Tibial nerve (tissue), 4 donors: ENCODE measurements around the gene PMIS2. TPM values are rescaled to one million over a fixed set of nuclear protein-coding genes. Genes with fewer than 3 reads are reported as not detected.

Source experiments
- DNase-seq, 2 donors: peaks; one replicate each; pipeline ENCODE4 v3.0.0-alpha.2; 2019; ENCODE audit warnings: low spot score in 2 of 2
- H3K27ac ChIP-seq, 4 donors: fragments of 200-600 bp; sonication (generic) in 3 of 4; one replicate each; pipeline ENCODE4 v1.5.1; 2017 to 2019; ENCODE audit warnings: mild to moderate bottlenecking in 1 of 4
- H3K27me3 ChIP-seq, 2 donors: fragments of 200-600 bp; sonication (generic) in 1 of 2; one replicate each; pipeline versions ENCODE4 v1.5.1 to v1.6.0; 2017 to 2019
- H3K36me3 ChIP-seq, 3 donors: fragments of 200-600 bp; sonication (generic); one replicate each; pipeline ENCODE4 v1.5.1; 2018 to 2019
- H3K4me1 ChIP-seq, 4 donors: fragments of 200-600 bp; sonication (generic) in 3 of 4; one replicate each; pipeline ENCODE4 v1.5.1; 2017 to 2019
- H3K4me3 ChIP-seq, 4 donors: fragments of 200-600 bp; sonication (generic) in 3 of 4; one replicate each; pipeline ENCODE4 v1.5.1; 2017 to 2019; ENCODE audit warnings: mild to moderate bottlenecking in 1 of 4, moderate library complexity in 1 of 4
- H3K9me3 ChIP-seq, 4 donors: fragments of 200-600 bp; sonication (generic) in 3 of 4; one replicate each; pipeline ENCODE4 v1.5.1; 2017 to 2019
- EP300 ChIP-seq, 2 donors: sonication (generic); formaldehyde crosslinking; IDR thresholded peaks; one replicate each; pipeline ENCODE4 v1.6.1; 2017; ENCODE audit warnings: antibody characterized with exemption in 2 of 2, mild to moderate bottlenecking in 1 of 2
- POLR2A ChIP-seq, 2 donors: fragments of 450-650 bp; IDR thresholded peaks; one replicate each; pipeline ENCODE4 v1.6.1; 2017; ENCODE audit warnings: antibody characterized with exemption in 2 of 2, mild to moderate bottlenecking in 2 of 2, moderate library complexity in 2 of 2
- WGBS, 2 donors: methylation state at CpG; one replicate each; pipeline ENCODE4 v1.1.5; 2018; 5-methylcytosine and 5-hydroxymethylcytosine counted together
- total RNA-seq, 4 donors: library from RNA; depleted of rRNA; stranded (reverse); fragments of >200 nt; gene quantifications; one replicate each; pipeline ENCODE4 v1.1.0, GENCODE V29; 2016
- TF ChIP-seq, protein P1 (sequence below), 5 experiments: fragments of 200-600 bp in 3 of 5; fragments of 450-650 bp in 2 of 5; sonication (generic) in 3 of 5; IDR thresholded peaks; one replicate each; pipeline ENCODE4 v1.5.1; 2016 to 2019; ENCODE audit warnings: antibody characterized with exemption in 5 of 5, mild to moderate bottlenecking in 3 of 5, moderate library complexity in 2 of 5

PMIS2 gene
- total RNA-seq, 4 donors from 2014 or later = not detected

DNA sequence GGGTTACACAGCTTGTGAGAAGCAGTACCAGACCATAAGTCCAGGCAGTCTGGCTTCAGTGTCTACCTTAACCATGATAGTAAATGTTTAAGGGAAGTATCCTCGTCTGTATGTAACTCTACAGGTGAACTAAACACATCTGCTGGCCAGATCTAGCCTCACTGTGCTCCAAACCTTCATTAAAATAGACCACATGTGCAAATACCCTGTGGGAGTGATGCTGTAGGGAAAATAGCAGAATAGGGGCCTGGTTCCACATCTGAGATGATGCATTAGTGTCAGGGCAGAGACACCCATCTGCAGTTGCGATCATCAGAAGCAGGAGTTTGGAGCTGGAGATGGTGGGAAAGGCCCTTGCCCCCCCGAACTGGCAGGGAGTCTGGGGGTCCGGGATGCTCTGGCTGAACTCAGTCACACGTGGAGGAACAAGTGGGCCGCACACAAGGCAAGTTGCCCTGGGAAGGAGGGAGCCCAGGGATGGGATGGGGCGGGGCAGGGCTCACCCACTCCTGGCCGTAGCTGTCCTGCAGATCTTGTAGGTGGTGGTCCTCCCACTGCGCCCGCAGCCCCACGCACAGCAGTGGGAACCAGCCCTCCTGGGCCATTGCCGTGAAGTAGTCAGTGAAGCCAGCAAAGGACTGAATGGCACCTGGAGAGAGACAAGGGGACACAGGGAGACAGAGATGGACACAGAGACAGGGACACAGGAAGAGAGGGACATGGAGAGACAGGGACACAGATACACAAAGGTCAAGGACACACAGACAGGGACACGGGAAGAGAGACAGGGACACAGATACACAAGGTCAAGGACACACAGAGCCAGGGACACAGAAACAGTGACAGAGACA is 33.2 kb upstream of the PMIS2 start:
- Histone ChIP-seq H3K27me3 (peaks cover 0 to 7% of the 10 kb centered on the region in 2 donors), H3K4me1 (peaks cover 0 to 10% (median 0%) of the 10 kb centered on the region in 4 donors), H3K27ac (no peak overlapping the region), H3K9me3 (no peaks in the 10 kb centered on the region), H3K36me3 (peaks cover 0 to 26% (median 0%) of the 10 kb centered on the region in 3 donors), H3K4me3 (no peak overlapping the region)
- TF ChIP-seq EP300 (IDR thresholded peaks at IDR 0.05) = no peak
- TF ChIP-seq, protein P1, sequence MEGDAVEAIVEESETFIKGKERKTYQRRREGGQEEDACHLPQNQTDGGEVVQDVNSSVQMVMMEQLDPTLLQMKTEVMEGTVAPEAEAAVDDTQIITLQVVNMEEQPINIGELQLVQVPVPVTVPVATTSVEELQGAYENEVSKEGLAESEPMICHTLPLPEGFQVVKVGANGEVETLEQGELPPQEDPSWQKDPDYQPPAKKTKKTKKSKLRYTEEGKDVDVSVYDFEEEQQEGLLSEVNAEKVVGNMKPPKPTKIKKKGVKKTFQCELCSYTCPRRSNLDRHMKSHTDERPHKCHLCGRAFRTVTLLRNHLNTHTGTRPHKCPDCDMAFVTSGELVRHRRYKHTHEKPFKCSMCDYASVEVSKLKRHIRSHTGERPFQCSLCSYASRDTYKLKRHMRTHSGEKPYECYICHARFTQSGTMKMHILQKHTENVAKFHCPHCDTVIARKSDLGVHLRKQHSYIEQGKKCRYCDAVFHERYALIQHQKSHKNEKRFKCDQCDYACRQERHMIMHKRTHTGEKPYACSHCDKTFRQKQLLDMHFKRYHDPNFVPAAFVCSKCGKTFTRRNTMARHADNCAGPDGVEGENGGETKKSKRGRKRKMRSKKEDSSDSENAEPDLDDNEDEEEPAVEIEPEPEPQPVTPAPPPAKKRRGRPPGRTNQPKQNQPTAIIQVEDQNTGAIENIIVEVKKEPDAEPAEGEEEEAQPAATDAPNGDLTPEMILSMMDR (IDR thresholded peaks at IDR 0.05) = no peak
- 61 to 74% methylated on average over 12 of the region's 13 CpGs for WGBS, 2 donors
- no peak for DNase-seq

GRCh38 chr19:35553385-35554000 is 32.5 kb upstream of the PMIS2 start:
- Histone ChIP-seq H3K36me3 (peaks cover 0 to 19% (median 0%) of the 10 kb centered on the region in 3 donors), H3K4me1 (peaks cover 0 to 17% (median 2%) of the 10 kb centered on the region in 4 donors), H3K27me3 (peaks cover 0 to 14% of the 10 kb centered on the region in 2 donors), H3K27ac (no peak overlapping the region), H3K9me3 (no peaks in the 10 kb centered on the region), H3K4me3 (no peak overlapping the region)
- WGBS, 2 donors = 67 to 68% methylated on average over 14 of the region's 14 CpGs
- no peak for TF ChIP-seq POLR2A (IDR thresholded peaks at IDR 0.05)
- TF ChIP-seq EP300 (IDR thresholded peaks at IDR 0.05) = no peak
- TF ChIP-seq, protein P1 (IDR thresholded peaks at IDR 0.05) = no peak
- DNase-seq = no peak

- no peak for TF ChIP-seq EP300 (IDR thresholded peaks at IDR 0.05)
- TF ChIP-seq, protein P1 (IDR thresholded peaks at IDR 0.05) = no peak
- TF ChIP-seq POLR2A (IDR thresholded peaks at IDR 0.05) = no peak
- H3K36me3 ChIP-seq = peaks cover 0 to 17% (median 0%) of the 10 kb centered on the region in 3 donors
- no peak overlapping the region for H3K4me3 ChIP-seq
- DNase-seq = no peak
- peaks cover 0 to 20% of the 10 kb centered on the region in 2 donors for H3K27me3 ChIP-seq
- no peak overlapping the region for H3K27ac ChIP-seq
- H3K9me3 ChIP-seq = no peaks in the 10 kb centered on the region
- WGBS, 2 donors = 72 to 78% methylated on average over 5 of the region's 5 CpGs
- peaks cover 0 to 17% (median 2%) of the 10 kb centered on the region in 4 donors for H3K4me1 ChIP-seq
Observed at GRCh38 chr19:35554076-35554475, 31.9 kb upstream of the PMIS2 start.

DNA sequence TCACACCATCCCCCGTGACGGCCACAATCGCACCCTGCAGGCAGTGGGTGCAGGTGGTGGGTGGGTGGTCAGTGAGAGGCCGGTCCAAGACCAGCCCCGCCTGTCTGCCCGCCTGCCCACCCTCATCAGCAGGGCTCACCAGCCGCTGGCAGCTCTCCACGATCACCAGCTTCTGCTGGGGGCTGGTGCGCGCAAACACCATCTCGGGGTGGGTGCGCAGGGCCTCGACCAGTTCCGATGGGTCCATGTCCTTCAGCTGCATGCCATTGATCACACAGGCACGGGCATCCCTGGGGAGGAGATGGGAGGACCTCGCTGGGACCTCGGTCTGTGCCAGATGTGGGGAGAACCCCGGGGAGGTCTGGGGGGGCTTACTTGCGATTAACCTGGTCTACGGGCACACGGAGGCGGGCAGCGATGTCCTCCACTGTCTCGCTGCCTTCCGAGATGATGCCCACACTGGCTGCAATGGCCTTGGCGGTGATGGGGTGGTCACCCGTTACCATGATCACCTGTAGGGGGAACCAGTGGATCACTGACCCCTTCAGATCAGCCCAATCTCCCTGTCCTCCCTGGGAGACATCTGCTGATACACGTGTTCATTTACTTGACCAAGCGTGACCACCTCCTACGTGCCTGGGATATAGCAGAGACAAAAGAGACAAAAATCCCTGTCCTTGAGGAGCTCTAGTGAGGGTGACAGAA is 30.5 kb upstream of the PMIS2 start:
- TF ChIP-seq, protein P1 (IDR thresholded peaks at IDR 0.05) = no peak
- no peak for DNase-seq
- H3K4me3 ChIP-seq = no peak overlapping the region
- 64 to 71% methylated on average over 17 to 29 of the region's 30 CpGs for WGBS, 2 donors
- no peak overlapping the region for H3K27ac ChIP-seq
- peaks cover 0 to 12% (median 0%) of the 10 kb centered on the region in 3 donors for H3K36me3 ChIP-seq
- peaks cover 0 to 15% (median 2%) of the 10 kb centered on the region in 4 donors for H3K4me1 ChIP-seq
- peaks cover 0 to 34% of the 10 kb centered on the region in 2 donors for H3K27me3 ChIP-seq
- H3K9me3 ChIP-seq = no peaks in the 10 kb centered on the region
